Kidney tubule cell (primary cell): ENCODE results near the gene TSPAN1.
"Not testable (repeated sequence)": the region's sequence is repeated elsewhere in the genome, so short reads cannot be mapped to it uniquely, and the experiment has no call there.

ENCODE experiments used
- DNase-seq: peaks from one replicate; pipeline ENCODE4 v3.0.0-alpha.2; 2018; ENCODE audit warnings: low spot score

TSPAN1 gene

DNA sequence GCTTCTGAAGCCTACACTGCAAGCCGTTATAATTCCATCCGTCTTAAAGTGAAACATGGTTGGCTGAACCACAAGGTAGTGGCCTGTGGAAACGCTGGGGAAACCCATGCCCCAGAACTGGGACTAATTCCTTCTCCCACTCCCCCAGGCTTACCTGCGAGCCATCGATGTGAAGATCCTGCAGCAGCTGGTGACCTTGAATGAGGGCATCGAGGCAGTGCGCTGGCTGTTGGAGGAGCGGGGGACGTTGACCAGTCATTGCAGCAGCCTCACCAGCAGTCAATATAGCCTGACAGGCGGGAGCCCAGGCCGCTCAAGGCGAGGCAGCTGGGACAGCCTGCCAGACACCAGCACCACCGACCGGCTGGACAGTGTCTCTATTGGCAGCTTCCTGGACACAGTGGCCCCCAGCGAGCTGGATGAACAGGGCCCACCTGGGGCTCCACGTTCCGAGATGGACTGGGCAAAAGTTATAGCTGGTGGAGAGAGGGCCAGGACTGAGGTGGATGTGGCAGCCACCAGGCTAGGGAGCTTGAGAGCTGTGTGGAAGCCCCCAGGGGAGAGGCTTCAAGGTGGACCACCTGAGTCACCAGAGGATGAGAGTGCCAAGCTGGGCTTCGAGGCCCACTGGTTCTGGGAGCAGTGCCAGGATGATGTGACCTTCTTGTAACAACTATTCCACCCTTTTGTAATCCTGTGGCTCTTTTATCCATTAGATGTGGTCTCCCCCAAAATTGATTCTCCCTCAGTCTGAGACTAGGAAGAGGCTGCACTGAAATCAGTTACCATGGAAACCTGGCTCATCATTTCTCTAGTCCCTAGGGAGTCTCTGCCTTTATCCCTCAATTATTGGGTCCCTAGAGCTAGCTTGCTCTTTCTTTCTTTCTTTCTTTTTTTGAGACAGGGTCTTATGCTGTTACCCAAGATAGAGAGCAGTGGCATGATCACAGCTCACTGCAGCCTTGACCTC lies 44.9 kb downstream of the TSPAN1 start:
- no peak for DNase-seq

- no peak for DNase-seq
Measured at GRCh38 chr1:46220808-46221207, 45.9 kb downstream of the TSPAN1 start.

- no peak for DNase-seq
Measured at GRCh38 chr1:46221749-46222148, 46.9 kb downstream of the TSPAN1 start.

GRCh38 chr1:46223055-46223454 lies 48.2 kb downstream of the TSPAN1 start:
- DNase-seq: not testable (repeated sequence)

DNA sequence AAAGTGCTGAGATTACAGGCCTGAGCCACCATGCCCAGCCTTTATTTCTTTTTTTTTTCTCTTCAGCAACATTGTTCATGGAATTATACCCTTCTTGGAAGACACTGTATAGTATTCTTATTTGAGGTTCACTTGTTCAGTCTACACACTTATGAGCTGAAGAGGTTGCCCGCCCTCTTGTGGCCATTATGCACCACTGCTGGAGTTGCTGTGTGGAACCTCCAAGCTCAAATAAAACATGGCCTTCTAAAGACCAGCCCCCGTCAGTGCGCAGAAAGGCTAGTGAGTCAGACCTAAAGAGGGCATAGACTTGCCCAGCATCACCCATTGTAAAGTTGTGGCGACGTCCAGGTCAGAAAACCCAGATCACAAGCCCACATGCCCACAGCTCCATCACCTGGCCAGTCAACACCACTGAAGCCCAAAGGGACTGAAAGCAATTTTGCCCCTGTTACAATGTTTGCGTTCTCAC lies 48.6 kb downstream of the TSPAN1 start:
- peak; percentile 94 for DNase-seq

DNA sequence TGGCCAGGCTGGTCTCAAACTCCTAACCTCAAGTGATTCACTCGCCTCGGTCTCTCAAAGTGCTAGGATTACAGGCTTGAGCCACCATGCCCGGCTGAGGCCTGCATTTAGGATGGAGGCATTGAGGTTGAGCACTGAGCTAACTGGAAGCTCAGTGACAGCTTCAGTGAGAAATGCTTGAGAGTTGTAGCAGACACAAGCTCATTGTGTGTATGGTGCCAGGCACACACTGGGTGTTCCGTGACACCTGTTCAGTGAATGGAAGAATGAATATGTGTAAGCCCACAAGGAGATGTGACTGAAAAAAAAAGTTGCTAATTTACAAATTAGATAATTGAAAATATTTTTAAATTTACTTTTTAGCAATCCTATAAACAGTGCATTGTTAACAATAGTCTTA lies 50.1 kb downstream of the TSPAN1 start:
- DNase-seq: no peak

DNA sequence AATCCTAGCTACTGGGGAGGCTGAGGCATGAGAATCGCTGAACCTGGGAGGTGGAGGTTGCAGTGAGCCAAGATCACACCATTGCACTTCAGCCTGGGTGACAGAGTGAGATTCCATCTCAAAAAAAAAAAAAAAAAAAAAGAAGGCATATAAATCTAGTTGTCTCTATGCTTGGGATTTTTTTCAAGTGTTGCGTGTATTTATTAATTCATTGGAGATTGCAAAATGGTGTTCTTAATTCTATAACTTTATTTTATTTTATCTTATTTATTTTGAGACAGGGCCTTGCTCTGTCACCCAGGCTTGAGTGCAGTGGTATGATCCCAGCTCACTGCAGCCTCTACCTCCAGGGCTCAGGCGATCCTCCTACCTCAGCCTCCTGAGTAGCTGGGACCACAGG lies 56.3 kb downstream of the TSPAN1 start:
- DNase-seq: not testable (repeated sequence)
